GM19239 (cell line): ENCODE data around the gene ATP5F1C.
"Not testable (repeated sequence)": the region's sequence is repeated elsewhere in the genome, so short reads cannot be mapped to it uniquely, and the experiment has no call there.

Experiments
- DNase-seq: peaks from one replicate; pipeline ENCODE4 v3.0.0; 2011; ENCODE audit warnings: low spot score; ENCODE audit not compliant: insufficient read length
- FAIRE-seq: peaks from 2 replicates; lab custom pipeline; 2011; peaks lifted over from hg19 to GRCh38; lab: Jason Lieb, UNC

The ATP5F1C gene

GRCh38 chr10:7787857-7788638, at the start of gene ATP5F1C, which contains the start of gene KIN:
Gene ATP5F1C (plus strand): TSS chr10:7788177. CDS start chr10:7788208, 31 bp downstream.
Gene KIN (minus strand): TSS chr10:7787993. CDS start chr10:7787933, 60 bp downstream.
- DNase-seq (peak; percentile 91), FAIRE-seq (peak; percentile 99)

GRCh38 chr10:7738536-7739407, 49.2 kb upstream of the ATP5F1C start:
- FAIRE-seq (no peak), DNase-seq (no peak)

- DNase-seq (no peak), FAIRE-seq (no peak)
Measured at GRCh38 chr10:7744307-7744706, 43.7 kb upstream of the ATP5F1C start.

GRCh38 chr10:7748637-7749036, 39.3 kb upstream of the ATP5F1C start:
- not testable (repeated sequence) for DNase-seq, FAIRE-seq

GRCh38 chr10:7750222-7750621, 37.8 kb upstream of the ATP5F1C start:
- no peak for DNase-seq
- no peak for FAIRE-seq

- FAIRE-seq (no peak), DNase-seq (no peak)
Measured at GRCh38 chr10:7752251-7752650, 35.7 kb upstream of the ATP5F1C start.

- DNase-seq: no peak
Measured at GRCh38 chr10:7755103-7755502, 32.9 kb upstream of the ATP5F1C start.

GRCh38 chr10:7756360-7756992, 31.5 kb upstream of the ATP5F1C start:
- FAIRE-seq (no peak), DNase-seq (no peak)

More at GRCh38 chr10:7755103-7755502, 32.9 kb upstream of the ATP5F1C start:
- no peak for FAIRE-seq

- FAIRE-seq (no peak), DNase-seq (no peak)
Measured at GRCh38 chr10:7763929-7764328, 24.0 kb upstream of the ATP5F1C start.

GRCh38 chr10:7766241-7766640, 21.7 kb upstream of the ATP5F1C start:
- DNase-seq: no peak
- FAIRE-seq: no peak

- no peak for FAIRE-seq
- DNase-seq: no peak
Measured at GRCh38 chr10:7767209-7767608, 20.8 kb upstream of the ATP5F1C start.

- FAIRE-seq (no peak), DNase-seq (no peak)
Measured at GRCh38 chr10:7768417-7768816, 19.6 kb upstream of the ATP5F1C start.

GRCh38 chr10:7773845-7774801, 13.9 kb upstream of the ATP5F1C start:
- FAIRE-seq (no peak), DNase-seq (no peak)

- DNase-seq: no peak
- FAIRE-seq: no peak
Measured at GRCh38 chr10:7776777-7777176, 11.2 kb upstream of the ATP5F1C start.

- DNase-seq, FAIRE-seq: not testable (repeated sequence)
Measured at GRCh38 chr10:7782194-7782593, 5.8 kb upstream of the ATP5F1C start.

- no peak for DNase-seq
- FAIRE-seq: no peak
Measured at GRCh38 chr10:7786430-7786829, 1.5 kb upstream of the ATP5F1C start.

- FAIRE-seq: peak; percentile 49
- peak; percentile 4 for DNase-seq
Measured at GRCh38 chr10:7787150-7787856, 674 bp upstream of the ATP5F1C start.

- DNase-seq (no peak), FAIRE-seq (peak; percentile 51)
Measured at GRCh38 chr10:7788639-7789286, 786 bp downstream of the ATP5F1C start.
